ENCODE measurements around the gene HIRIP3. TPM values are rescaled to one million over a fixed set of nuclear protein-coding genes. Genes with fewer than 3 reads are reported as not detected.
A peak's percentile ranks its signal among the peaks of the same experiment; 100 is the strongest.

Gene HIRIP3
- polyA plus RNA-seq, 1 of the 3 experiments (the other 2 are of a cell fraction) = 18.9 TPM

DNA sequence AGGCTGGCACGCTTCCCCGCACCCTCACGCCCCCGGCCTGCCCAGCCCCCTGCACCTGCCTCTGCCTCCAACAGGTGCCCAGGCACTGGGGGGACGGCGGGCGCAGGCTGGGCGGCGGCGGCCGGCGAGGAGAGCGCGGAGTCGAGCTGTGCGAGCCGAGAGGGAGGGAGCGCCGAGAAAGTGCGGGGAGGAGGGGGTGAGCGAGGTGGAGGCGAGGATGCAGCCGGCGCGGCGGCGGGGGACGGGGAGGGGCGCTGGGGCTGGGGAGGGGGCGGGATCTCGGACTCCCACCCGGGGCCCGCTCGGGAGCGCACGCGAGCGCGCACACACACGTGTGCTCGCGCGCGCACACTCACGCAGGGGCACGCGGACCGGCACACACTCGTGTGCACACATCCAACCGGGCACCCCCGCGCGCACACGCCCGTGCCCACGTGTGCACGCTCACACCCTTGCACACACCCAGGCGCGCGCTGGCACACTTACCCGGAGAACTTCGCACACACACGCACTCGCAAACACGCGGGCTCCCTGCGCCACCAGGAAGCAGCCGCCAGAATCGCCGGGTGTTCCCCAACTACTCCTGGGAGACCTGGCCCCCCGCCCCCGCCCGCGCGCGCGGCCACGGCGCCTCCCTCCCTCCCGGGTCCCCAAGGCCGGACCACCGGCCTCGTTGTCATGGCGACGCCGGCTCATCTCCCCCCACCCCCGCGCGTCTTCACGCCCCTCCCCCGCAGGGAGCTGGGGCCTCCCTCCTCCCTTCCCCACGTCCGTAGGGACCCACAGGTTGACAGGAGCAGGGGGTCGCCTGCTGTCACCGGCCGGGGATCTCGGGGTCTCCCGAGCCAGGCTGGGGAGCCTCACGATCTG is 15.7 kb upstream of the HIRIP3 start, which contains the start of gene DOC2A:
TSS of gene DOC2A (minus strand) at position 184 of the 870 bp plus-strand sequence. CDS start 805 bp downstream, outside the sequence.
- no peak within 1 kb of the TSS for H2AFZ ChIP-seq (ENCODE audit: low read depth)
- peak within 1 kb of the TSS; percentile 85; the same call in 1 of the 2 replicates for H3K4me2 ChIP-seq
- 3% methylated on average over 58 of the region's 99 CpGs for WGBS (ENCODE audit: low lambda C conversion rate)
- peak; percentile 93 for DNase-seq
- peaks cover 0 to 5% of the 10 kb centered on the region in 2 experiments; a peak in 1 of 4 replicates for H3K4me1 ChIP-seq (ENCODE audit: control insufficient read depth in 1 of 2, insufficient read depth in 2 of 2, low read depth in 1 of 2, low read length in 1 of 2)
- peaks cover 0 to 1% of the 10 kb centered on the region in 2 experiments for H3K36me3 ChIP-seq (replicated peaks in 1 of 2; ENCODE audit: control insufficient read depth in 1 of 2, insufficient read depth in 2 of 2, low read length in 1 of 2)
- TF ChIP-seq MXI1 (IDR thresholded peaks at IDR 0.05; ENCODE audit: low read depth, low read length) = peak; percentile 61
- TF ChIP-seq FOXJ3 (CRISPR knock-in tag; IDR thresholded peaks at IDR 0.05) = no peak
- TF ChIP-seq, protein P1, sequence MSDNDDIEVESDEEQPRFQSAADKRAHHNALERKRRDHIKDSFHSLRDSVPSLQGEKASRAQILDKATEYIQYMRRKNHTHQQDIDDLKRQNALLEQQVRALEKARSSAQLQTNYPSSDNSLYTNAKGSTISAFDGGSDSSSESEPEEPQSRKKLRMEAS (IDR thresholded peaks at IDR 0.05; ENCODE audit: low read depth) = peak; percentile 53; the same call in 1 of the 2 replicates
- no peaks in the 10 kb centered on the region for H3F3A ChIP-seq (replicated peaks; ENCODE audit: insufficient read depth)
- ChIA-PET POLR2A (interaction anchor here (0.6 to 1.0 kb wide), 2 partner anchors 54 to 125 kb away, joined by 3 read pairs; partner anchors contain the start of gene ALDOA), CTCF (interaction anchor here (1.5 kb wide), 1 partner anchor 14 kb away, joined by 4 read pairs; no protein-coding TSS in a partner anchor)
- H3K4me3 ChIP-seq (ENCODE audit: low read depth in 2 of 2, low read length in 1 of 2) = peak within 1 kb of the TSS; percentile 46 to 53; a peak in 3 of 4 replicates
- H4K20me1 ChIP-seq (ENCODE audit: insufficient read depth) = no peaks in the 10 kb centered on the region
- no peaks in the 10 kb centered on the region for H3K9me3 ChIP-seq
- H3K27ac ChIP-seq (ENCODE audit: low read depth in 2 of 2, low read length in 1 of 2) = no peak within 1 kb of the TSS
- H3K27me3 ChIP-seq (ENCODE audit: insufficient read depth) = no peaks in the 10 kb centered on the region
- H3K79me2 ChIP-seq (ENCODE audit: insufficient read depth) = no peaks in the 10 kb centered on the region
- no peak within 1 kb of the TSS for H3K9ac ChIP-seq
- no peaks in the 10 kb centered on the region for H3K9me2 ChIP-seq

DNA sequence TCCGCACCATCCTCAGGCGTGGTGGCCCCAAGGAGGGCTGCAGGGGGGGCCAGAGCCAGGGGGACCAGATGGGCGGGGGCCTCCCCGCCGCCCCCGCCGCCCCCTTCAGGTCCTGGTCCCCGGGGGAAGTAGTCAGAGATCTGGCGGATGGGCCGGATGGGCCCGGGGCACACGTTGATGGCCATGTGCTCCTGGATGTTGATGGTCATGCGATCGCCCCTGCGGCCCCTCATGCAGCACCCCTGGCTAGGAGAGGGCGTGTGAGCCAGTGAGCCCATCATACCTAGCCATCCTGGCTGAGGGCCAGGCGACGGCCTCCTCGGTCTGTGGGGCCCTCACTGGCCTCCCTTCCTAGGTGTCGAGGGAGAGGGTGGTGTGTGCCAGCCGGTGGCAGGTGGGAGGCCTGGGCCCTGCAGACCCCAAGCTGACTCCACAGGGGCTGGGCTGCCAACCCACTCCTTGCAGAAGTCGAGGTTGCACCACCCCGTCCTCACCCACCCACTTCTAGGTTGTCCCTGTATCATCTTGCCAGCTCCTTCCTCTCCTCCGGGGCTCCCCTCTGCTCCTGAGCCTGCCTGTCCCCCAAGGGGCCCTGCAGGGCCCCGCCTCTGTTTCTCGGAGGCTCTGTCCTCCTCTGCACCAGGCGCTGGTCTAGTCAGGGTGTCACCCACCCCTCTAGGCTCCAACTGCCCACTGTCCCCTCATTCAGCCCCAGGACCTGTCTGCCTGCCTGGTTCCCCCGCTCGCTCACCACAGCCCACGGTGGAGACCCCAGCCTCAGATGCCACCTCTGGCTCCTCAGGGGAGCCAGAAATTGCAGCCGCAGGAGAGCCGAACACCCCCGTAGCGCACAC is 14.8 kb upstream of the HIRIP3 start:
- Histone ChIP-seq H3K9me2 (no peaks in the 10 kb centered on the region), H3F3A (replicated peaks; ENCODE audit: insufficient read depth) (no peaks in the 10 kb centered on the region), H3K27me3 (ENCODE audit: insufficient read depth) (no peaks in the 10 kb centered on the region), H3K9me3 (no peaks in the 10 kb centered on the region), H3K4me3 (ENCODE audit: low read depth in 2 of 2, low read length in 1 of 2) (peak overlapping the region; percentile 46 to 53; a peak in 2 of 4 replicates), H2AFZ (ENCODE audit: low read depth) (no peak overlapping the region), H3K4me2 (peak overlapping the region; percentile 85; the same call in 1 of the 2 replicates), H3K9ac (no peak overlapping the region), H3K79me2 (ENCODE audit: insufficient read depth) (no peaks in the 10 kb centered on the region), H4K20me1 (ENCODE audit: insufficient read depth) (no peaks in the 10 kb centered on the region), H3K36me3 (replicated peaks in 1 of 2; ENCODE audit: control insufficient read depth in 1 of 2, insufficient read depth in 2 of 2, low read length in 1 of 2) (peaks cover 0 to 4% of the 10 kb centered on the region in 2 experiments), H3K27ac (ENCODE audit: low read depth in 2 of 2, low read length in 1 of 2) (no peak overlapping the region), H3K4me1 (ENCODE audit: control insufficient read depth in 1 of 2, insufficient read depth in 2 of 2, low read depth in 1 of 2, low read length in 1 of 2) (peaks cover 0 to 5% of the 10 kb centered on the region in 2 experiments; a peak in 1 of 4 replicates)
- WGBS (ENCODE audit: low lambda C conversion rate) = 75% methylated on average over 24 of the region's 34 CpGs
- ChIA-PET CTCF (interaction anchor here (0.6 to 1.5 kb wide), 4 partner anchors 13 to 191 kb away, joined by 3 to 4 read pairs (median 3); partner anchors contain the start of gene CDIPT), POLR2A (interaction anchor here (0.6 to 1.1 kb wide), 3 partner anchors 10 to 124 kb away, joined by 3 read pairs; partner anchors contain the start of gene ALDOA)
- peak; percentile 56 for DNase-seq
- TF ChIP-seq GABPA (IDR thresholded peaks at IDR 0.05; ENCODE audit: low read depth) (no peak), EZH2phosphoT487 (IDR thresholded peaks at IDR 0.05; ENCODE audit: borderline replicate concordance, low read depth) (no peak), TAF1 (IDR thresholded peaks at IDR 0.05; ENCODE audit: borderline replicate concordance, low read depth, low read length) (no peak), MXI1 (IDR thresholded peaks at IDR 0.05; ENCODE audit: low read depth, low read length) (no peak), RCOR1 (IDR thresholded peaks at IDR 0.05; ENCODE audit: low read length) (no peak), ELF1 (IDR thresholded peaks at IDR 0.05) (no peak), NRF1 (IDR thresholded peaks at IDR 0.05; ENCODE audit: low read depth, low read length) (no peak), EP300 (IDR thresholded peaks at IDR 0.05; ENCODE audit: borderline replicate concordance in 1 of 2, low read depth in 1 of 2, low read length in 1 of 2) (no peak), RAD21 (IDR thresholded peaks at IDR 0.05; ENCODE audit: low read length) (no peak), MEF2A (IDR thresholded peaks at IDR 0.05; ENCODE audit: borderline replicate concordance, low read depth) (no peak), YY1 (IDR thresholded peaks at IDR 0.05; ENCODE audit: low read depth) (no peak), RXRA (IDR thresholded peaks at IDR 0.05; ENCODE audit: borderline replicate concordance, low read depth) (no peak)
- TF ChIP-seq, protein P2, sequence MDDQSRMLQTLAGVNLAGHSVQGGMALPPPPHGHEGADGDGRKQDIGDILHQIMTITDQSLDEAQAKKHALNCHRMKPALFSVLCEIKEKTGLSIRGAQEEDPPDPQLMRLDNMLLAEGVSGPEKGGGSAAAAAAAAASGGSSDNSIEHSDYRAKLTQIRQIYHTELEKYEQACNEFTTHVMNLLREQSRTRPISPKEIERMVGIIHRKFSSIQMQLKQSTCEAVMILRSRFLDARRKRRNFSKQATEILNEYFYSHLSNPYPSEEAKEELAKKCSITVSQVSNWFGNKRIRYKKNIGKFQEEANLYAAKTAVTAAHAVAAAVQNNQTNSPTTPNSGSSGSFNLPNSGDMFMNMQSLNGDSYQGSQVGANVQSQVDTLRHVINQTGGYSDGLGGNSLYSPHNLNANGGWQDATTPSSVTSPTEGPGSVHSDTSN (IDR thresholded peaks at IDR 0.05) = no peak
- TF ChIP-seq, protein P3, sequence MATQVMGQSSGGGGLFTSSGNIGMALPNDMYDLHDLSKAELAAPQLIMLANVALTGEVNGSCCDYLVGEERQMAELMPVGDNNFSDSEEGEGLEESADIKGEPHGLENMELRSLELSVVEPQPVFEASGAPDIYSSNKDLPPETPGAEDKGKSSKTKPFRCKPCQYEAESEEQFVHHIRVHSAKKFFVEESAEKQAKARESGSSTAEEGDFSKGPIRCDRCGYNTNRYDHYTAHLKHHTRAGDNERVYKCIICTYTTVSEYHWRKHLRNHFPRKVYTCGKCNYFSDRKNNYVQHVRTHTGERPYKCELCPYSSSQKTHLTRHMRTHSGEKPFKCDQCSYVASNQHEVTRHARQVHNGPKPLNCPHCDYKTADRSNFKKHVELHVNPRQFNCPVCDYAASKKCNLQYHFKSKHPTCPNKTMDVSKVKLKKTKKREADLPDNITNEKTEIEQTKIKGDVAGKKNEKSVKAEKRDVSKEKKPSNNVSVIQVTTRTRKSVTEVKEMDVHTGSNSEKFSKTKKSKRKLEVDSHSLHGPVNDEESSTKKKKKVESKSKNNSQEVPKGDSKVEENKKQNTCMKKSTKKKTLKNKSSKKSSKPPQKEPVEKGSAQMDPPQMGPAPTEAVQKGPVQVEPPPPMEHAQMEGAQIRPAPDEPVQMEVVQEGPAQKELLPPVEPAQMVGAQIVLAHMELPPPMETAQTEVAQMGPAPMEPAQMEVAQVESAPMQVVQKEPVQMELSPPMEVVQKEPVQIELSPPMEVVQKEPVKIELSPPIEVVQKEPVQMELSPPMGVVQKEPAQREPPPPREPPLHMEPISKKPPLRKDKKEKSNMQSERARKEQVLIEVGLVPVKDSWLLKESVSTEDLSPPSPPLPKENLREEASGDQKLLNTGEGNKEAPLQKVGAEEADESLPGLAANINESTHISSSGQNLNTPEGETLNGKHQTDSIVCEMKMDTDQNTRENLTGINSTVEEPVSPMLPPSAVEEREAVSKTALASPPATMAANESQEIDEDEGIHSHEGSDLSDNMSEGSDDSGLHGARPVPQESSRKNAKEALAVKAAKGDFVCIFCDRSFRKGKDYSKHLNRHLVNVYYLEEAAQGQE (IDR thresholded peaks at IDR 0.05; ENCODE audit: low read depth, low read length) = no peak
- TF ChIP-seq, protein P4, sequence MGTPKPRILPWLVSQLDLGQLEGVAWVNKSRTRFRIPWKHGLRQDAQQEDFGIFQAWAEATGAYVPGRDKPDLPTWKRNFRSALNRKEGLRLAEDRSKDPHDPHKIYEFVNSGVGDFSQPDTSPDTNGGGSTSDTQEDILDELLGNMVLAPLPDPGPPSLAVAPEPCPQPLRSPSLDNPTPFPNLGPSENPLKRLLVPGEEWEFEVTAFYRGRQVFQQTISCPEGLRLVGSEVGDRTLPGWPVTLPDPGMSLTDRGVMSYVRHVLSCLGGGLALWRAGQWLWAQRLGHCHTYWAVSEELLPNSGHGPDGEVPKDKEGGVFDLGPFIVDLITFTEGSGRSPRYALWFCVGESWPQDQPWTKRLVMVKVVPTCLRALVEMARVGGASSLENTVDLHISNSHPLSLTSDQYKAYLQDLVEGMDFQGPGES (IDR thresholded peaks at IDR 0.05; ENCODE audit: low read depth, low read length) = no peak
